ENCODE measurements around the gene KRTAP4-9. TPM values are rescaled to one million over a fixed set of nuclear protein-coding genes. Genes with fewer than 3 reads are reported as not detected.
"Not testable (repeated sequence)": the region's sequence is repeated elsewhere in the genome, so short reads cannot be mapped to it uniquely, and the experiment has no call there.

KRTAP4-9 gene
- total and polyA plus RNA-seq, 8 donors = not detected

- intact Hi-C loops (cut with DNase I; ENCODE audit: low total_unique reads) = no loop called here
- Histone ChIP-seq H3K36me3 (no peaks in the 10 kb centered on the region), H3K27ac (no peak overlapping the region), H3K4me3 (no peak overlapping the region), H3K4me1 (no peaks in the 10 kb centered on the region), H3K27me3 (peaks cover 0 to 13% (median 0%) of the 10 kb centered on the region in 3 donors), H3K9me3 (peaks cover 0 to 18% (median 15%) of the 10 kb centered on the region in 4 donors)
- WGBS, 5 donors = 70 to 96% (median 92%) methylated on average over 2 of the region's 2 CpGs
- DNase-seq = no peak
- TF ChIP-seq EP300 (IDR thresholded peaks at IDR 0.05) (no peak), POLR2AphosphoS5 (IDR thresholded peaks at IDR 0.05) (no peak)
Observed at GRCh38 chr17:41147531-41148204, 42.5 kb downstream of the KRTAP4-9 start.

GRCh38 chr17:41148971-41149651 is 43.9 kb downstream of the KRTAP4-9 start:
- intact Hi-C loops (cut with DNase I; ENCODE audit: low total_unique reads); DNase-seq: not testable (repeated sequence)

GRCh38 chr17:41149652-41149985 is 44.4 kb downstream of the KRTAP4-9 start, which contains the start of gene KRTAP4-5:
KRTAP4-5 (minus strand) TSS chr17:41149825; CDS start chr17:41149767, 58 bp downstream.
- WGBS, 5 donors = 50 to 59% (median 57%) methylated on average over 2 of the region's 2 CpGs
- intact Hi-C loops (cut with DNase I; ENCODE audit: low total_unique reads) = no loop called here

More at GRCh38 chr17:41148971-41149651, 43.9 kb downstream of the KRTAP4-9 start:
- peaks cover 0 to 13% (median 0%) of the 10 kb centered on the region in 3 donors for H3K27me3 ChIP-seq
- H3K36me3 ChIP-seq, H3K9me3 ChIP-seq, H3K4me3 ChIP-seq, H3K27ac ChIP-seq, H3K4me1 ChIP-seq: not testable (repeated sequence)
- 71 to 83% (median 78%) methylated on average over 8 to 10 of the region's 10 CpGs for WGBS, 5 donors

GRCh38 chr17:41150026-41150425 is 44.8 kb downstream of the KRTAP4-9 start:
- TF ChIP-seq POLR2A (IDR thresholded peaks at IDR 0.05) (no peak), POLR2AphosphoS5 (IDR thresholded peaks at IDR 0.05) (no peak), EP300 (IDR thresholded peaks at IDR 0.05) (no peak), CTCF (IDR thresholded peaks at IDR 0.05) (no peak)
- intact Hi-C loops (cut with DNase I; ENCODE audit: low total_unique reads) = no loop called here
- no peaks in the 10 kb centered on the region for H3K4me1 ChIP-seq
- DNase-seq = no peak
- 78 to 86% (median 84%) methylated on average over 4 of the region's 4 CpGs for WGBS, 5 donors
- H3K27ac ChIP-seq = no peak overlapping the region
- peaks cover 0 to 17% (median 0%) of the 10 kb centered on the region in 3 donors for H3K27me3 ChIP-seq
- H3K4me3 ChIP-seq = no peak overlapping the region
- H3K9me3 ChIP-seq = no peaks in the 10 kb centered on the region
- no peaks in the 10 kb centered on the region for H3K36me3 ChIP-seq

More at GRCh38 chr17:41149652-41149985, 44.4 kb downstream of the KRTAP4-9 start, which contains the start of gene KRTAP4-5:
- DNase-seq = no peak
- H3K27me3 ChIP-seq = peaks cover 0 to 17% (median 0%) of the 10 kb centered on the region in 3 donors
- H3K4me3 ChIP-seq = no peak within 1 kb of the TSS
- H3K4me1 ChIP-seq = no peaks in the 10 kb centered on the region
- H3K36me3 ChIP-seq = no peaks in the 10 kb centered on the region
- TF ChIP-seq CTCF (IDR thresholded peaks at IDR 0.05) (no peak), POLR2A (IDR thresholded peaks at IDR 0.05) (no peak), EP300 (IDR thresholded peaks at IDR 0.05) (no peak), POLR2AphosphoS5 (IDR thresholded peaks at IDR 0.05) (no peak)
- no peak within 1 kb of the TSS for H3K27ac ChIP-seq
- H3K9me3 ChIP-seq = no peaks in the 10 kb centered on the region

- Histone ChIP-seq H3K4me3 (no peak overlapping the region), H3K27me3 (peaks cover 0 to 19% (median 0%) of the 10 kb centered on the region in 3 donors), H3K36me3 (no peaks in the 10 kb centered on the region), H3K9me3 (no peaks in the 10 kb centered on the region), H3K4me1 (no peaks in the 10 kb centered on the region), H3K27ac (no peak overlapping the region)
- DNase-seq = no peak
- 67 to 85% (median 73%) methylated on average over 2 of the region's 2 CpGs for WGBS, 5 donors
- TF ChIP-seq CTCF (IDR thresholded peaks at IDR 0.05) = no peak
- TF ChIP-seq EP300 (IDR thresholded peaks at IDR 0.05) = no peak
- TF ChIP-seq POLR2A (IDR thresholded peaks at IDR 0.05) = no peak
- TF ChIP-seq POLR2AphosphoS5 (IDR thresholded peaks at IDR 0.05) = no peak
- intact Hi-C loops (cut with DNase I; ENCODE audit: low total_unique reads) = no loop called here
Observed at GRCh38 chr17:41151525-41151924, 46.3 kb downstream of the KRTAP4-9 start.
